ENCODE results near the gene FCN1. TPM values are rescaled to one million over a fixed set of nuclear protein-coding genes. Genes with fewer than 3 reads are reported as not detected.

Gene FCN1
- polyA plus RNA-seq, 1 of the 3 experiments (the other 2 are of a cell fraction), result not detected

DNA sequence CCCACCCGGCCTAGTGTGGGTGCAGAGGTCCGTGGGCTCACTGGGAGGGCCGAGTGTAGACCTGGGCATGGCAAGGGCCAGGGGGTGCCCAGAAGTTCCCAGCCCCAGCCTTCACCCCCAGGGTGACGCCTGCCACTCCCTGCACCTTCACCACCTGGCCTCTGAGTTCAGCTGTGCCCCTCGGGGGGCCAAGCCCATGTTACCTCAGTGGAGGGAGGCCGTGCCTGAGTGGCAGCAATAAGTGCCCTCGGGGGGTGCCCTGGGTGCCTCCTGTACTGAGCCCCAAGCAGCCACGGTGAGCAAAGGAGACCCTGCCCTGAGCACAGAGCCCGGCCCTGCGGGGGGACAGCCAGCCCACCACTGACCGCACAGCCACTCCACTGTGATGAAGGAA lies 47.4 kb downstream of the FCN1 start (continued):
- TF ChIP-seq NRF1 (IDR thresholded peaks at IDR 0.05; ENCODE audit: low read depth, low read length) (no peak), TCF12 (IDR thresholded peaks at IDR 0.05) (no peak), GABPA (IDR thresholded peaks at IDR 0.05; ENCODE audit: low read depth) (no peak), RAD21 (IDR thresholded peaks at IDR 0.05; ENCODE audit: low read length) (no peak)
- TF ChIP-seq, protein P1, sequence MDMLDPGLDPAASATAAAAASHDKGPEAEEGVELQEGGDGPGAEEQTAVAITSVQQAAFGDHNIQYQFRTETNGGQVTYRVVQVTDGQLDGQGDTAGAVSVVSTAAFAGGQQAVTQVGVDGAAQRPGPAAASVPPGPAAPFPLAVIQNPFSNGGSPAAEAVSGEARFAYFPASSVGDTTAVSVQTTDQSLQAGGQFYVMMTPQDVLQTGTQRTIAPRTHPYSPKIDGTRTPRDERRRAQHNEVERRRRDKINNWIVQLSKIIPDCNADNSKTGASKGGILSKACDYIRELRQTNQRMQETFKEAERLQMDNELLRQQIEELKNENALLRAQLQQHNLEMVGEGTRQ (IDR thresholded peaks at IDR 0.05; ENCODE audit: borderline replicate concordance, low read depth, low read length), result no peak

GRCh38 chr9:134869554-134870300 lies 48.0 kb downstream of the FCN1 start:
- H3K4me1 ChIP-seq (ENCODE audit: control insufficient read depth in 1 of 2, insufficient read depth in 2 of 2, low read depth in 1 of 2, low read length in 1 of 2), result no peaks in the 10 kb centered on the region
- H3K27ac ChIP-seq (ENCODE audit: low read depth in 2 of 2, low read length in 1 of 2), result no peak overlapping the region
- POLR2A ChIA-PET, result no interaction called here
- no peaks in the 10 kb centered on the region for H3K27me3 ChIP-seq (ENCODE audit: insufficient read depth)
- no peak overlapping the region for H3K4me3 ChIP-seq (ENCODE audit: low read depth in 2 of 2, low read length in 1 of 2)
- no peaks in the 10 kb centered on the region for H3K9me2 ChIP-seq
- H2AFZ ChIP-seq (ENCODE audit: low read depth), result no peak overlapping the region
- 65% methylated on average over 11 of the region's 17 CpGs for WGBS (ENCODE audit: low lambda C conversion rate)
- no peaks in the 10 kb centered on the region for H3K79me2 ChIP-seq (ENCODE audit: insufficient read depth)
- no peaks in the 10 kb centered on the region for H3K36me3 ChIP-seq (replicated peaks in 1 of 2; ENCODE audit: control insufficient read depth in 1 of 2, insufficient read depth in 2 of 2, low read length in 1 of 2)
- no peaks in the 10 kb centered on the region for H4K20me1 ChIP-seq (ENCODE audit: insufficient read depth)
- H3K9me3 ChIP-seq, result peaks cover 4% of the 10 kb centered on the region; the same call in 1 of the 2 replicates
- no peak overlapping the region for H3K9ac ChIP-seq
- TF ChIP-seq CHD2 (IDR thresholded peaks at IDR 0.05; ENCODE audit: low read length, partially characterized antibody) (no peak), TEAD4 (IDR thresholded peaks at IDR 0.05; ENCODE audit: borderline replicate concordance, insufficient read depth) (no peak), RAD21 (IDR thresholded peaks at IDR 0.05; ENCODE audit: low read length) (no peak), REST (IDR thresholded peaks at IDR 0.05; ENCODE audit: low read depth, low read length) (no peak), TCF12 (IDR thresholded peaks at IDR 0.05) (no peak), FOSL2 (IDR thresholded peaks at IDR 0.05; ENCODE audit: borderline replicate concordance, low read depth) (no peak), RXRA (IDR thresholded peaks at IDR 0.05; ENCODE audit: borderline replicate concordance, low read depth) (no peak), USF1 (IDR thresholded peaks at IDR 0.05; ENCODE audit: borderline replicate concordance, low read depth) (no peak), MEF2A (IDR thresholded peaks at IDR 0.05; ENCODE audit: borderline replicate concordance, low read depth) (no peak), YY1 (IDR thresholded peaks at IDR 0.05; ENCODE audit: low read depth) (no peak), ELF1 (IDR thresholded peaks at IDR 0.05) (no peak), PBX3 (IDR thresholded peaks at IDR 0.05) (no peak), IRF3 (IDR thresholded peaks at IDR 0.05; ENCODE audit: low read depth, low read length) (no peak), NRF1 (IDR thresholded peaks at IDR 0.05; ENCODE audit: low read depth, low read length) (no peak)
- TF ChIP-seq, protein P2, sequence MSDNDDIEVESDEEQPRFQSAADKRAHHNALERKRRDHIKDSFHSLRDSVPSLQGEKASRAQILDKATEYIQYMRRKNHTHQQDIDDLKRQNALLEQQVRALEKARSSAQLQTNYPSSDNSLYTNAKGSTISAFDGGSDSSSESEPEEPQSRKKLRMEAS (IDR thresholded peaks at IDR 0.05; ENCODE audit: low read depth), result no peak
- no peak overlapping the region for H3K4me2 ChIP-seq
- DNase-seq, result no peak
- CTCF ChIA-PET, result interaction anchor here (0.6 kb wide), 1 partner anchor 421 kb away, joined by 3 read pairs; no protein-coding TSS in a partner anchor
- H3F3A ChIP-seq (replicated peaks; ENCODE audit: insufficient read depth), result no peaks in the 10 kb centered on the region

All from SK-N-SH (cell line).